KG1 (cell line): Measurements from ENCODE around the gene TNIK.

Source experiments
- DNase-seq: peaks from one replicate; lab custom pipeline; 2025; lab: John Stamatoyannopoulos, UW

TNIK gene

GRCh38 chr3:171340434-171340833 lies 119.8 kb downstream of the TNIK start:
- DNase-seq: no peak

DNA sequence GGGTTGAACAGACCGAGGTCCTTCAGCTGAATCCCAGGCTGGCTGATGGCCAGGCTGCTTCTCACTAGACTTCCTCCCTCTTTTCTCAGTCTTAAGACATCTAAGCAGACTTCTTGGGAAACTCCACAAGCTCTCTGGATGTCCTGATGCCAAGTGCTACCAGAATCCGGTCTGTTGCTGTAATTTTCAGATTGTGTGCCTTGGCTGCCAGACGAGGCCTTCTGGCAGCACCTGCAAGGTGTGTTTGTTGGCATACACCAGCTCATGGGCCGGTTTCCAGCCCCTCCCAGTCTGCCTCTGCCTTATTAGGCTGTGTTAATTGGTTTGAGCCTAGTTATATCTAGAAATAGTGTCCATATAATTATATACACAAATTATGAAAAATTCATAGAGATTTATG lies 120.6 kb downstream of the TNIK start:
- no peak for DNase-seq

DNA sequence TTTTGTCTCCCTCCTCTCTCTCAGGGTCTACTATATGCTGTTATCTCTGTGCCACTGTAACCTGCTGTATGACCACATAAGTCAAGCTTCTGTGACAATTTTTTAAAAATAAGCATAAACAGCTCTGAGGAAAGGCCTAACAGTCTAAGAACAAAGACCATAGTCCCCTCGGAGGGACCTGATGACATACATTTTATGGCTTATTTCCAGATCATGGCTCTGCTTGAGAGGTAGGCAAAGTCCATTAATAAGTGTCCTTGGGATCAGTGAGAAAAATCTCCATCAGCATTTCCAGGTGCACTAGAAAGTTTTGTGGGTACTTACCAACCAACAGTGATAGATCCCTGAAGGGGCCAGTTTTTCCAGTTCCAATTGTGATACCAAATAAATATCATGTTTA lies 123.8 kb downstream of the TNIK start:
- no peak for DNase-seq

- DNase-seq: no peak
These were observed 124.6 kb downstream of the TNIK start for GRCh38 chr3:171335559-171335958.

GRCh38 chr3:171334465-171334811 lies 125.8 kb downstream of the TNIK start:
- no peak for DNase-seq

- no peak for DNase-seq
These were observed 126.3 kb downstream of the TNIK start for GRCh38 chr3:171333784-171334464.

- no peak for DNase-seq
These were observed 129.3 kb downstream of the TNIK start for GRCh38 chr3:171330938-171331337.

DNA sequence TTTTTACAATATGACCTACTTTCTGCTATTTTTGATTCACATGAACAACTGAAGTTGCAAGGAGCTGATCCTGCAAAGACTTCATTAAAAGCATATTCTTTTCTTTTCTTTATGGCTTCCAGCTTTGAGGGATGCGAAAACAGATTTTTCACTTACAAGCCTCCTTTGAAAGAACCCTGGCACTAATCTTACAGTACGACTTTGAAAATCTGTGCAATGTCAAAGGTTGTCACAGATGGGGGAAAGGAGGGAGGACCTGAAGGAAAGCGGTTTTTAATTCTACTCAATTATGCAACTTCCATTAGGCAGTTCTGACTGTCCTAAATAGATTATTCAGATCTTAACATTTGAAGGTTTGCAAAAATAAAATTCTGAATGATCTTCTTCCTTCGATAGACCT lies 130.5 kb downstream of the TNIK start:
- DNase-seq: no peak

DNA sequence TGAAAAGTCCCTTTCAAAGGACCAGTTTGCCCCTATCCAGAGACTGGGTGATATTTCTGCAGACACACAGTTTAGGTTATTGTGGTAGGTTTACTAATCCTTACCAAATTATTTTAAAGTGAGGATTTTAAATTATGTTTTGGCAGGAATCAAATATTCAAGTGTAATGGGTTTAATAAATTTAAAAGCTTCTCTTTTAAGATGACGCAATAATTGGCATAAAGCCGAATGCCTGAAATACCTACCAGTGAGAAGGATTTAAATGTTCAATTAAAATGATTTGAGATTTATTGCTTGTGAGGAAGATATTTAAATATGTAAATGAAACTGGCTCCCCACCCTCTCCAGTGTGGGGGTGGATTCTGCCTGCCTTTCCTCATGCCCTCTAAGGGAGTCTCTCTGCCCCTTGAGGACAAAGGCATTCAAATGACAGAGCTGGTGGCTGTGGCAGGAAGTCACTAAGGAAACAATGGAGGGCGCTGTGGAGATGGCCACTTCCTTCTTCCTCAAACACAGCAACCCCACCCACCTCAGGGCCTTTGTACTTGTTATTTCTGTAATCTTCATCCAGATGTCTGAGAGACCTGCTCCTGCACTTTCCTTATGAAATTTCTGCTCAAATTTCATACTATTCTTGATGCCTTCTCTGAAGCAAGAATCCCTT lies 131.7 kb downstream of the TNIK start:
- no peak for DNase-seq

DNA sequence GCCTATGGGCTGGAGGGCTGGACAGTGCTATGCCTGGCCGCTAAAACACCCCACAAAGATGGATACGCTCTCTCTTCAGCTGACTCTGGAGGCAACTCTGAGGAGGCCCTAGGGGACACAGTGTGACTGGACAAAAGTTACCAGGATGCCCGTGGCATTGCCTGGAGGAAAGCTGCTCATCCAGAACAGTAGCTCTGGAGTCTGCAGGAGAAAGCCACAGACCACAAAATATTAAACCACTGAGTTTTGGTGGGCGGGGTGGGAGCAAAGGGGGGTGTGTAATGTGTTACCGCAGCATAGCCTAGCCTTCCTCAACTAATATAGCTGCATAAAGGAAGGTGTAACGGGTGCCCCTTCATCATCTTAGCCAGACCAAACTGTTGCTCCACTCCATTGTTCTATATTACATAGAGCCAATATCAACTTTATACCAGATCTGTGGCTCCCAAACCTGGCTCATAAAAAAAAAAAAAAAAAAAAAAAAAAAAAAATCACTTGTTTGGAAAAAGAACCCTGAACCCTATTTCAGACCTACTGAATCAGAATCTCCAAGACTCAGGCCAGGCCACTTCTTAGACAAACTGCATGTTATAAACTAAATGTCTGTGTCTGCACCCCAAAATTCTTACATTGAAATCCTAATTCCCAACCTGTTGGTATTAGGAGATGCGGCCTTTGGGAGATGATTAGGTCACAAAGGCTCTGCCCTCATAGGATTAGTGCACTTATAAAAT lies 132.6 kb downstream of the TNIK start:
- no peak for DNase-seq

DNA sequence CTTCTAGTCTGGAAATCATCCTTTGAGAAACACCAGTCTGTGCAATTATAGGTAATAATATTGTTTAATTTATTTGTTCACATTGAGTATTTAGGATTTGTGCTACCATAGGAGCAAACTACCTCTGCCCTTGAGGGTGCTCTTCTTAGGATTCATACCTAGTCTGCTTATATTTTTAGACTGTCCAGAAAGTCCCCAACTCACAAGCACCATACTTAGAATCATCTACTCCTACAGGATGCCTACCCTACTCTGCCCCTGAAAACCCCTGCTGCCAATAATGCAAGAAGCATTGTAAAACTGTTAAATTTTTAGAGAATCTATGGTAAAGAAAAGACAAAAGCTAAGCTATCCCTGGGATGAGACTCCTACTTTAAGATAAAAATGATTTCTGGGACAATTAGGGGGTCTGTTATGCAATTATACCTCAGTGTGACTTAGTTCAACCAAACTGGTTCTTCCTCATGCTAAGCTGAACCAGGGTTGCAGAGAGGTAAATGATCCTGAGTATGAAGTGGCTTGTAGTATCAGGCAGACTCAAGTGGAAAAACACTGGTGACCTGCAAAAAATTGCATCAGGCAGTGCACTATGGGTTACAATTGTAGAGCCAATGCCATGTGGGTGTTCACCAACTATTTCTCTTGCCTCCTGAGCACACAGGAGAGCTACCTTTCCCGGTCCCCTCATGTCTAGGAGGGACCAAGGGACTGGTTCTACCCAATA lies 133.3 kb downstream of the TNIK start:
- DNase-seq: no peak

GRCh38 chr3:171323938-171324536 lies 136.2 kb downstream of the TNIK start:
- no peak for DNase-seq

DNA sequence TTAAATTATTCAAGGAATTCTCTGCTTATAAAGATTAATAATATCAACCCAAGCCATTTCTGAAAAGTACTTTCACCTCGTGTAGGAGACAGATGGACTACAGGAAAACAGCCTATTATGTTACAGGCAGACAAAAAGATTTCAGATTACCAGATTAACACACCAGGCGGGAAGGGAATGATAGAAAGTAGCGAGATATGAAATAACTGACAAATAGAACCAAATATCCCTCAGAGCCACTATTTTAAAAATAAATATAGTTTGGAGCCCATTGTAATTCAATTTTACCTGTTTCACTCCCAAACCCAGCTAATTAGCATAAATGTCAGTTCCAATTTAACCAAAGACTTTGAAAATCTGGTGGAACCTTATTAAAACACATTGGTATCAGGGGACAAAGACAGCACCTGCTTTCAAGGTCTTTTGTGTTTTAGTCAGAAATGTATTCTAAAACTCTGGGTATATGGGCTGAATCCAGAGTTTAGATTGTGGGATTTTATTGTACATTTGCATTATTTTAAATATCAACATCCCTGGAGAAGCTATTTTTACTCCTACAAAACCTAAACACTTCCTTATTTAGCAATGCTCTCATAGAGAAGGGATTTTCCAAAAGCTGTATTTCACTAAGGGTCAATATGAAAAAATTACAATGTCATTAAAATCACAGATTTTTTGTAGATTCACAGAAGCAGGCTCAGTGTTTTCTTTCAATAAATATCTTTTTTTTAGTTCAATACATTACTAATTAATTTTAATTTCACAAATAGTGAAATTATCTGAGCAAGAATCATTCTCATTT lies 138.4 kb downstream of the TNIK start:
- no peak for DNase-seq

GRCh38 chr3:171320750-171321558 lies 139.3 kb downstream of the TNIK start:
- no peak for DNase-seq

DNA sequence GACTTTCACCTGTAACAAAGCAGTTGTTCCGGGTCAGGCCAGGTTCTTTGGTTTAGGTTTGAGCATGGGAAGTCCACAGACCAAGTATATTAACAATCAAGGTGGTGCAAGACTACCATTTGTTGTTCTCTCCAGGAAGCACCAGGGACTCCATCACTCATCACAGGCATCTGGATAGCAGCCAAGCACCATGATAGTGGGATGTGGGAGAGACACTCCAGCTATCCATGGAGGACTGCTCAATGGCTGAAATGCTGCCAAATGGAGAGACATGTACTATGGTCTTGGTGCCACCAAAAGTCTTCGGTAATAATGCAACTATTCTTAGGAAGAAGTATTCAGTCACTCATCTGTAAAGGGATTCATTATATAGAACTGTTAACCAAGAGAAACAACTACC lies 143.0 kb downstream of the TNIK start:
- DNase-seq: no peak

- no peak for DNase-seq
These were observed 144.3 kb downstream of the TNIK start for GRCh38 chr3:171315919-171316318.

GRCh38 chr3:171315101-171315500 lies 145.1 kb downstream of the TNIK start:
- DNase-seq: no peak

DNA sequence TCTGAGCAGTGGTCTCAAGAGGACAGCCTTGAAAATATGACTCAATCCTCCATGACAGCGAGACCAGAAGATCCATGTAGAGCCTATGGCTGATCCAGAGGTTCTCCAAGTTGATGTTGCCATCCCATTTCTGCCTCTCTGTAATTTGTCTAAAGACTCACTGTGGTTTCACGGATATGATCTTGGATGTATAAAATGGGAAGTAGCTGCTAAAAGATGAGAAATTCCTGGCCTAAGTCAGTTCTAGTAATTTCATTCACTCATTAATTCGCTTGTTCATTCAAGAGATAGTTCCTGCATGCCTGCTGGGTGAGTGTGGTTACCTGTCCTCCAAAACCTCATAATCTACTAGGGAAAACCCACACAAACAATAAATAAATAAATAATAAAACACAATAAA lies 145.9 kb downstream of the TNIK start:
- no peak for DNase-seq

DNA sequence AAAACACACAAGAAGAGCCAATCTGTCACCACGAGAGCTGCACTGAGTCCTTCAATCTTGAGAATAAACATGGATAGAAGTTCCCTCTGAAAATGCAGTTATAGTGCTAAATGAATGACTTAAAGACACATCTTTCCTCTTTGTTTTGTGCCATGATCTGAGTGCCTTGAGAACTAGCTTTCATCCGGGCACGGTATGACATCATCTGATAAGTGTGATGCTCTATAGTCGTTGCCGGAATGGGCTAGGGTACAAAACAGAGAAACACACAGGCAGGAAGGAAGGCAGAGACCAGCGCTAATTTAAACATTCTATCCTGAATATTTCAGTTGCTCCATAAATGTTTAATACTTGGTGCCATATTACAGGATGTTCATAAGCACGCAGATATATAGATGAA lies 146.5 kb downstream of the TNIK start:
- DNase-seq: no peak

GRCh38 chr3:171312741-171313140 lies 147.5 kb downstream of the TNIK start:
- DNase-seq: no peak

DNA sequence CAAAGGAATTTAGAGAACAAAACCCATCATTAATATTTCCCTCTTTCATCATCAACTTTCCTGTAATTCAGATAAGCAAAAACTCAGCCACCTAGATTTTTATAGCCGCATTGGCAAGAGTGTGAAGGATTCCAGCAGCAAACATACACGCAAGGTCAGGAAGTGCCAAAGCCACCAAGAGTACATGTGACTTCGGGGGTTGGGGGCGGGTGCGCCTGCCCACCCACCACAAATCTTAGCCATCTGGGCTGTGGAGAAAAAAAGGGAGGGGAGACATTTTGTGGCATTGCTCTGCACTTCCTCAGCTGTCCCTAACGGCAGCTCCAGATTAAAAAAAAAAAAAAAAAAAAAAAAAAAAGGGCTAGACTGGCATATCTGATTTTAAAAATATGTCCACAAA lies 148.4 kb downstream of the TNIK start:
- DNase-seq: peak; percentile 43
